ENCODE results near the gene CHST8. TPM values are rescaled to one million over a fixed set of nuclear protein-coding genes. Genes with fewer than 3 reads are reported as not detected.

Gene CHST8
- total RNA-seq, 1 donor = not detected

DNA sequence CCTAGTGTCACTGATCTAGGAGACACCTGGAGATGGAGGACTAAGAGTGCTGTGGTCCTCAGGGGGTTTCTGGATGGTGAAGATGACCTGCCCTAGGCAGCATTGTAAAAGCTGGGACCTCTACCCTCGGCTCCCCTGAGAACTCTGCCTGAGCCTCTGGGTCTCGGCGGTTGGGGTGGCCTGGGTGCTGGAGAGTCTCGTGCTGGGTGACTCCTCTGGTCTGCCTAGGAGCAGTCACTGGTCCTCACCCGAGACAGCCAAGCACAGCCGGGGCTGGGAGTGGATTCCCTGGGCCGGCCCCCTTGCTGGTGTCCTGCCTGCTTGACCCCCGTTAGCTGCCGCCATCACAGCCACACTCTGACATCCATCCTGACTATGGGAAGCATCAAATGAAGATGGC is 181.6 kb downstream of the CHST8 start:
- Histone ChIP-seq H3K79me2 (ENCODE audit: insufficient read depth, low read length) (no peaks in the 10 kb centered on the region), H3K27me3 (ENCODE audit: insufficient read depth, low read length) (no peaks in the 10 kb centered on the region), H3K4me2 (ENCODE audit: insufficient read depth, low read length) (no peak overlapping the region), H2AFZ (ENCODE audit: low read length) (no peak overlapping the region), H3K27ac (ENCODE audit: low read depth, low read length) (no peak overlapping the region), H3K4me3 (ENCODE audit: insufficient read depth, low read length) (no peak overlapping the region), H3K36me3 (ENCODE audit: insufficient read depth, low read length) (peaks cover 16% of the 10 kb centered on the region), H4K20me1 (ENCODE audit: insufficient read depth, low read length) (peaks cover 26% of the 10 kb centered on the region), H3K9me3 (ENCODE audit: low read depth, low read length) (no peaks in the 10 kb centered on the region), H3K4me1 (ENCODE audit: insufficient read depth, low read length) (no peaks in the 10 kb centered on the region)
- TF ChIP-seq, protein P1, sequence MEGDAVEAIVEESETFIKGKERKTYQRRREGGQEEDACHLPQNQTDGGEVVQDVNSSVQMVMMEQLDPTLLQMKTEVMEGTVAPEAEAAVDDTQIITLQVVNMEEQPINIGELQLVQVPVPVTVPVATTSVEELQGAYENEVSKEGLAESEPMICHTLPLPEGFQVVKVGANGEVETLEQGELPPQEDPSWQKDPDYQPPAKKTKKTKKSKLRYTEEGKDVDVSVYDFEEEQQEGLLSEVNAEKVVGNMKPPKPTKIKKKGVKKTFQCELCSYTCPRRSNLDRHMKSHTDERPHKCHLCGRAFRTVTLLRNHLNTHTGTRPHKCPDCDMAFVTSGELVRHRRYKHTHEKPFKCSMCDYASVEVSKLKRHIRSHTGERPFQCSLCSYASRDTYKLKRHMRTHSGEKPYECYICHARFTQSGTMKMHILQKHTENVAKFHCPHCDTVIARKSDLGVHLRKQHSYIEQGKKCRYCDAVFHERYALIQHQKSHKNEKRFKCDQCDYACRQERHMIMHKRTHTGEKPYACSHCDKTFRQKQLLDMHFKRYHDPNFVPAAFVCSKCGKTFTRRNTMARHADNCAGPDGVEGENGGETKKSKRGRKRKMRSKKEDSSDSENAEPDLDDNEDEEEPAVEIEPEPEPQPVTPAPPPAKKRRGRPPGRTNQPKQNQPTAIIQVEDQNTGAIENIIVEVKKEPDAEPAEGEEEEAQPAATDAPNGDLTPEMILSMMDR (IDR thresholded peaks at IDR 0.05; ENCODE audit: extremely low read depth, low read depth, low read length) = no peak
- peak; percentile 30 for DNase-seq (ENCODE audit: insufficient read length, low spot score, missing footprints)

DNA sequence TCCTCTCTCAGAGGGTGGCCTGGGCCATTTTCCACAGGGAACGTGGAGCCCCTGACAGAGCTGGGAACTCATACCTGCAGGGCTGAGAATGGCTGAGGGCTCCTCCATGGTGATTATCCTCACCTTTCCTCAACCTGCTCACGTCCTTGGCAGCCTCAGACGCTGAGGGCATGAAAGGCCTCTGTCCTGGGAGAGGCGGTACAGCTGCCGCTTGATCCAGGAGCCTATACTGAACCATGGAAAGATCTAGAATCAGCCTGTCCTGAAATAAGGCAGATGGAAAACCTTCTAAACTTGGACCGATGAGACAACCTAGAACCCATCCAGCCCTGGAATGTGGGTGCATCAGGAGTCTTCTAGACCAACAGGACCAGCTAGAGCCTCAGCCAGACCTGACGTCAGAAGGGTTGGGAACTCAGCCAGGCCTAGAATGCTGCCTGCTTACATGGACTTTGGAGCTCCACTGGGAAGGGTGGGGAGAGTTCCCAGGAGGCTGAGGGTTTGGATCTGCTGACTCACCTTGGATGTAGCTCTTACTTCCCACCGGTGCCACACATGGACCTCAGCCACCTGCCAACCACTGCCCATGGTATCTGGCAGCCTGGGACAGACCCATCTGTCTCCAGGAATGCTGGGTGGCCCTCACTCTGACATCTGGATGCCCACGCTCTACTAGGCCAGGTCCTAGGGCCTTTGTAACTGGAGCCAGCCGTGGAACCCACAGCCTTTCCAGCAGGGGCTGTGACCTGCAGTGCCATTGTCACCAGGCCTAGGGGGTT is 182.5 kb downstream of the CHST8 start:
- Histone ChIP-seq H4K20me1 (ENCODE audit: insufficient read depth, low read length) (peaks cover 25% of the 10 kb centered on the region), H3K36me3 (ENCODE audit: insufficient read depth, low read length) (peaks cover 16% of the 10 kb centered on the region), H3K79me2 (ENCODE audit: insufficient read depth, low read length) (no peaks in the 10 kb centered on the region), H3K27me3 (ENCODE audit: insufficient read depth, low read length) (no peaks in the 10 kb centered on the region), H3K27ac (ENCODE audit: low read depth, low read length) (no peak overlapping the region), H3K4me1 (ENCODE audit: insufficient read depth, low read length) (no peaks in the 10 kb centered on the region), H3K9me3 (ENCODE audit: low read depth, low read length) (no peaks in the 10 kb centered on the region), H2AFZ (ENCODE audit: low read length) (no peak overlapping the region), H3K4me2 (ENCODE audit: insufficient read depth, low read length) (no peak overlapping the region), H3K4me3 (ENCODE audit: insufficient read depth, low read length) (no peak overlapping the region)
- peak; percentile 94 for DNase-seq (ENCODE audit: insufficient read length, low spot score, missing footprints)
- TF ChIP-seq, protein P1 (IDR thresholded peaks at IDR 0.05; ENCODE audit: extremely low read depth, low read depth, low read length) = no peak

DNA sequence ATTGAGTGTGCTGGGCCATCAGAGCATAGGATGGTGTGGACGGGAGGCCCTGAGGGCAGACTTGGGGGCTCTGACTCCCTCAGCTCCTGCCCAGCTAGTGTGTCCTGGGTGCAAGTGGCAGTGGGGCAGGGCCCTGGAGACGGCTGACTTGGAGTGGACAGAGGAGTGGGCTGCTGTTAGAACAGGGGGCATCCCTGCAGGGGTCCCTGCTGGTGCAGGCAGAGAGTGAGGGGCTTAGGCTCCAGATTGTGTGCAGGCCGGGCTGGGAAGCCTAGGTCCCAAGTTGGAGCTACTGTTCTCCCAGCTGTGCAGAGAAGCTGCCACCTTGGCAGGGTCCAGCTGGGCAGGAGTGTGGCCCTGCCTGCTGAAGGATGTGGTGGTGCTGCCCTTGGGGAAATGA is 183.6 kb downstream of the CHST8 start:
- Histone ChIP-seq H3K4me2 (ENCODE audit: insufficient read depth, low read length) (no peak overlapping the region), H4K20me1 (ENCODE audit: insufficient read depth, low read length) (peaks cover 28% of the 10 kb centered on the region), H2AFZ (ENCODE audit: low read length) (no peak overlapping the region), H3K9me3 (ENCODE audit: low read depth, low read length) (no peaks in the 10 kb centered on the region), H3K4me3 (ENCODE audit: insufficient read depth, low read length) (no peak overlapping the region), H3K27me3 (ENCODE audit: insufficient read depth, low read length) (no peaks in the 10 kb centered on the region), H3K27ac (ENCODE audit: low read depth, low read length) (no peak overlapping the region), H3K36me3 (ENCODE audit: insufficient read depth, low read length) (peaks cover 16% of the 10 kb centered on the region), H3K79me2 (ENCODE audit: insufficient read depth, low read length) (no peaks in the 10 kb centered on the region), H3K4me1 (ENCODE audit: insufficient read depth, low read length) (no peaks in the 10 kb centered on the region)
- TF ChIP-seq, protein P1 (IDR thresholded peaks at IDR 0.05; ENCODE audit: extremely low read depth, low read depth, low read length) = no peak
- no peak for DNase-seq (ENCODE audit: insufficient read length, low spot score, missing footprints)

DNA sequence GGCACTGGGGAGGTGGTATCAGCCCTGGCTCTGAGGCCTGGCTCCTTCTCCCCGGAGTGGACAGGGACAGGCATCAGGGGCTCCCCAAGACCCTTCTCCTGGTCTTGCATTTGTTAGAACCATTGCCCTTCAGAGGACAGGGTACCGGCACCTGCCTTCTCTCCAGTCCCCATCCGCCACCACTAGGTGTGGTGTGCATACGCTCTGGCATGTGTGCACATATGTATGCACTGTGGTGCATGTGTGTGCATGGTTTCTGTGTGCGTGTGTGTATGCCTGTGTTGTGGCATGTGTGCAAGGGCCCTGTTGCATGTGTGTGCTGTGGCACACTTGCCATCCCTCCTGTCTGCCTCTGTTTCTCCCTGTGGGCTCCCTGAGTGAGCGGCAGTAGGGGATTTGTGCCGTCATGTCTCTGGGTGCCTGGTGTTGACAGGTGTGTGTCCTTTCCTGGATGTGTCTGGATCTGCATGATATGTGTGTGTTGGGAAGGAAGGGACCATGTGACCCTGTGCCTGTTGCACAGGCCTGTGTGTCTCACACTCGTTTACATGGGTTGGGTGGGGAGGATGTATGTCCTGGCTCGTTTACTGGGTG is 184.2 kb downstream of the CHST8 start:
- Histone ChIP-seq H3K9me3 (ENCODE audit: low read depth, low read length) (no peaks in the 10 kb centered on the region), H3K4me3 (ENCODE audit: insufficient read depth, low read length) (no peak overlapping the region), H2AFZ (ENCODE audit: low read length) (no peak overlapping the region), H3K79me2 (ENCODE audit: insufficient read depth, low read length) (no peaks in the 10 kb centered on the region), H3K27ac (ENCODE audit: low read depth, low read length) (no peak overlapping the region), H3K4me2 (ENCODE audit: insufficient read depth, low read length) (no peak overlapping the region), H3K27me3 (ENCODE audit: insufficient read depth, low read length) (no peaks in the 10 kb centered on the region), H3K4me1 (ENCODE audit: insufficient read depth, low read length) (no peaks in the 10 kb centered on the region), H4K20me1 (ENCODE audit: insufficient read depth, low read length) (peaks cover 28% of the 10 kb centered on the region), H3K36me3 (ENCODE audit: insufficient read depth, low read length) (peaks cover 16% of the 10 kb centered on the region)
- peak; percentile 30 for DNase-seq (ENCODE audit: insufficient read length, low spot score, missing footprints)
- TF ChIP-seq, protein P1 (IDR thresholded peaks at IDR 0.05; ENCODE audit: extremely low read depth, low read depth, low read length) = no peak

Measured in osteoblast (primary cell).